DMS114 treated with DMSO at 0.1 percent for 48 hours (cell line): ENCODE data around the gene MYO5A.
"Not testable (repeated sequence)": the region's sequence is repeated elsewhere in the genome, so short reads cannot be mapped to it uniquely, and the experiment has no call there.

ENCODE experiments used
- DNase-seq: peaks from one replicate; lab custom pipeline; 2025; ENCODE audit not compliant: unreplicated experiment; lab: John Stamatoyannopoulos, UW

Gene MYO5A

GRCh38 chr15:52466134-52466701 is 62.5 kb downstream of the MYO5A start:
- DNase-seq: no peak

- no peak for DNase-seq
Measured at GRCh38 chr15:52464478-52464877, 64.2 kb downstream of the MYO5A start.

GRCh38 chr15:52464040-52464439 is 64.6 kb downstream of the MYO5A start:
- no peak for DNase-seq

- no peak for DNase-seq
Measured at GRCh38 chr15:52463638-52464037, 65.0 kb downstream of the MYO5A start.

GRCh38 chr15:52462806-52463360 is 65.8 kb downstream of the MYO5A start:
- DNase-seq: no peak

- DNase-seq: not testable (repeated sequence)
Measured at GRCh38 chr15:52459701-52460100, 69.0 kb downstream of the MYO5A start.

- DNase-seq: not testable (repeated sequence)
Measured at GRCh38 chr15:52459265-52459664, 69.4 kb downstream of the MYO5A start.

GRCh38 chr15:52448011-52448890 is 80.4 kb downstream of the MYO5A start:
- DNase-seq: no peak

GRCh38 chr15:52445954-52446353 is 82.7 kb downstream of the MYO5A start:
- DNase-seq: no peak

- no peak for DNase-seq
Measured at GRCh38 chr15:52445553-52445952, 83.1 kb downstream of the MYO5A start.

GRCh38 chr15:52443205-52443604 is 85.5 kb downstream of the MYO5A start:
- DNase-seq: not testable (repeated sequence)

GRCh38 chr15:52441841-52442240 is 86.8 kb downstream of the MYO5A start:
- DNase-seq: no peak

- no peak for DNase-seq
Measured at GRCh38 chr15:52440946-52441345, 87.7 kb downstream of the MYO5A start.

GRCh38 chr15:52440414-52440813 is 88.3 kb downstream of the MYO5A start:
- DNase-seq: no peak

GRCh38 chr15:52439470-52439869 is 89.2 kb downstream of the MYO5A start:
- no peak for DNase-seq

GRCh38 chr15:52439042-52439441 is 89.6 kb downstream of the MYO5A start:
- not testable (repeated sequence) for DNase-seq

GRCh38 chr15:52438047-52438446 is 90.6 kb downstream of the MYO5A start:
- no peak for DNase-seq

- DNase-seq: no peak
Measured at GRCh38 chr15:52437646-52438045, 91.0 kb downstream of the MYO5A start.

- DNase-seq: no peak
Measured at GRCh38 chr15:52436981-52437380, 91.7 kb downstream of the MYO5A start.

GRCh38 chr15:52434885-52435284 is 93.8 kb downstream of the MYO5A start:
- DNase-seq: no peak

GRCh38 chr15:52428297-52428696 is 100.4 kb downstream of the MYO5A start:
- no peak for DNase-seq

- no peak for DNase-seq
Measured at GRCh38 chr15:52427804-52428203, 100.9 kb downstream of the MYO5A start.
